Activated CD4-positive, alpha-beta T cell treated with anti-CD3 and anti-CD28 coated beads, Interleukin-2, amount 50 U/mL, for 1 hour (primary cell): ENCODE measurements around the gene ISM2.
"Not testable (repeated sequence)": the region's sequence is repeated elsewhere in the genome, so short reads cannot be mapped to it uniquely, and the experiment has no call there.

ENCODE experiments used
- DNase-seq: peaks from one replicate; pipeline ENCODE4 v3.0.0-alpha.2; 2020

ISM2 gene

DNA sequence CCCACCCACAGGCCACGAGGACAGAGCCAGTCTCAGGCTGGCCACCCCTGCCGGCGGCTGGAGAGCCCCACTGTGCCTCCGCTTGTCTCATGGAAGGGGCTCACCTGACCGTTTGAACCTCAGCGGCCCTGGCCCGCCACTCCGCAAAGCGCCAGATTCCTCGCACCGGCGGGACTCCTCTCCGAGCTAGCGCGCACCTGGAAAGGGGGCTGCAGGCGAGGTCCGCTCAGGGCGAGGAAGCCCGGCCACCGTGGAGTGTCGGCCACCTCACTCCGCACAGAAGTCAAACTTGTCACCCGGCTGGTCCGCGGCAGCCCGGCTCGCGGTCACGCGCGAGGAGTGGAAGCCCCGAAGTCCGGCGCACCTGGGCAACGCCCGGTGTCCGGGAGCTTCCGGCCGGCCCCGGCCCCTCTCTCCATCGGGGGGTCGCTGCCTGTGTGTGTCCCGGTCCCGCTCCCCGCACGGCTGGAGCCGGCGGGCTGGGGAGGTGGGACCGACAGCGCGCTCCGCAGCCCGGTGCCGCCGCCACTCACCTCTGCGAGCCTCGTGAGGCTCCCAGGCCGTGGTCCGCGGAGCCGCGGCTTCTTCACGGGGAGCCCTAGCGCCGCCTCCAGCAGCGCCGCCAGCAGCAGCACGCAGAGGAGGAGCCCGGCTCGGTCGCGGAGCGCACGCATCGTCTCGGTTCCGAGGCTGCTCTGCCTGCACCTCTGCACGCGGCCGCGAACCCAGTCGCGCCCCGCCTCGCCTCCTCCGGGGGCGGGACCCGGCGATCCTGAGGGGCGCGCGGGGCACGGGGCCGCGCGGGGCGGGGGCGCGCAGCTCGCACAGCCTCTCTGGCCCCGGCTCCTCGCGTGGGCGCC, at the start of gene ISM2:
TSS of gene ISM2 (minus strand) at position 697 of the 860 bp plus-strand sequence. CDS start at position 674, 23 bp downstream.
- DNase-seq: peak; percentile 36

DNA sequence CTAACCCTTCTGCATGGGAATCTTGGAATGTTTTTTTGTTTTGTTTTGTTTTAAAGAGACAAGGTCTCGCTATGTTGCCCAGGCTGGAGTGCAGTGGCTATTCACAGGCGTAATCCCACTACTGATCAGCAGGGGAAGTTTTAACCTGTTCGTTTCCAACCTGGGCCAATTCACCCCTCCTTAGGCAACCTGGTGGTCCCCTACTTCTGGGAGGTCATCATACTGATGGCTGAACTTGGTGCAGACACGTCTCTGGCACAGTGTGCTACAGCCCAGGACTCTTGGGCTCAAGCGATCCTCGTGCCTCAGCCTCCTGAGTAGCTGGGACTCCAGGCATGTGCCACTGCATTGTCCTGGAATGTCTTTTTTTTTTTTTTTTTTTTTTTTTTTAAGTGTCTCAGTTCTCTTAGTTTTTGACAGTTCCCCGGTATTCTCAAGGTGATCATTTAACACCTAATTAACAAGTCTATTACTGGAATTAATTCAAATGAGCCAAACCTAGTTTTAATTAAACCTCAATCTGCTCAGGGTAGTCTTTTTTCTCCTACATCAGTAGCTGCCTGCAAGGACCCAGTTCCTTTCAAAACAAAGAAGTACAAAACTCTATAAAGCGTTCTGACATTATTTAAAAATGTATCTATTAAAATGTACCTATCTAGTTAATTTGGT, 49.0 kb upstream of the ISM2 start:
- DNase-seq: no peak

DNA sequence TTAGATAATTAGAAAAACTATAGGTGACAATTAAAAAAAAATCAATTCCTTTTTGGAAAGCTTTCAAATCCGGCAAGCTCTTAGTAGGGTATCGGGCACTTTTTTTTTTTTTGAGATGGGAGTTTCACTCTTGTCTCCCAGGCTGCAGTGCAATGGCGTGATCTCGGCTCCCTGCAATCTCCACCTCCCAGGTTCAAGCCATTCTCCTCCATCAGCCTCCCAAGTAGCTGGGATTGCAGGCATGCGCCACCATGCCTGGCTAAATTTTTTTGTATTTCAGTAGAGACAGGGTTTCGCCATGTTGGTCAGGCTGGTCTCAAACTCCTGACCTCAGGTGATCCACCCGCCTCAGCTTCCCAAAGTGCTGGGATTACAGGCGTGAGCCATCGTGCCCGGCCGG, 46.6 kb upstream of the ISM2 start:
- DNase-seq: not testable (repeated sequence)

DNA sequence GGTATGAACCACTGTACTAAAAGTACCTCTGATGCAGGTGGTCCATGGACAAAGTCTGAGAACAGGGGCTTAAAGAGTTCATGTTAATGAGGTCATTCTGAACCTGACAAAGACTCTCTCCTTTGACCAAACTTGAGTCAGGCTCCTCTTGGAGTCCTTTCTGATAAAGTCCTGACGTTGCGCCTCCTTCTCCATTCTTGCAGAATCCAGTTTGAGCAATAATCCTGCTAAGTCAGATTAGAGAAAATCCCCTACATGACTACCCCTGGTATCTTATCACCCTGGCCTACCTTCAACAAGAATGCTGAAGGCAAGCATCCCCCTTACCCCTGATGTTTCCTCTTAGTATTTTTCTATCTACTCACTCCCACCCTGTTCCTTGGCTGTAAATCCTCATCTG, 46.0 kb upstream of the ISM2 start:
- no peak for DNase-seq

DNA sequence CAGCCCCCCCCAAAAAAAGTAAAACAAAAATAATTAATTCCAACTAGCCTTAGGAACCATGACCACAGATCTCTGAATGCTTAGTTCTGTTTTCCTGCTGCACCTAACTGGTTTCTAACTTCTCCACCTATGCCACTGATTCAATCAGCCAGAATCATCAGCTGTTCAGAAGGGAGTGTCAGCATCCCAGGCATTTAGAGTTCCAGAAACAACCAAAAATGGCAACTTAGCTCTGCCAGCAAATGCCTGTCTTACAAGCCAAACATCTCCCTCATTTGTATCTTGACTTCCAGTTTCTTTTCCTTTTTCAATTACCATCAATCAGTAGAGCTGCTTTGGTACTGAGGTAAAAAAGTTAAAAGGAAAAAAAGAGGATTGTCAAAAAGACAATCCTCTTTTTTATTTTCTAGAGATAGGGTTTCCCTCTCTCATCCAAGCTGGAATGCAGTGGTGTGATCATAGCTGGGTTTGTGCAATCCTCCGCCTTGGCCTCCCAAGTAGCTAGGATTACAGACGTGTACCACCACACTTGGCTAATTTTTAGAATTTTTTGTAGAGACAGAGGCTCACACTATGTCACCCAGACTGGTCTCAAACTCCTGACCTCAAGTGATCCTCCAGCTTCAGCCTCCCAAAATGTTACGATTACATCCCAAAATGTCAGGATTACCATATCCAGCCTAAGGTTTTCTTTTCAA, 45.2 kb upstream of the ISM2 start:
- no peak for DNase-seq

DNA sequence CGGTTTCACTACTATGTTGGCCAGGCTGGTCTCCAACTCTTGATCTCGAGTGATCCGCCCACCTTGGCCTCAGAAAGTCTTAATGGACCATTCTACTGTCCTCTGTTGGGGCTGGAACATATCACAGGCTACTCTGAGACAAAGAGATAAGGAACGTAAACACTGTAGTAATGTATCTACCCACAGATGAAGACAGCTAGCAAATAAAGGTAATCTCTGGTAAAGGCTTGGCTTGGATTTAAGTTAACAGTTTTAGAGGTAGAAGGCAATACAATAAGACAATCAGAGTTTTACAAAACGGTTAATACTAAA, 44.6 kb upstream of the ISM2 start:
- DNase-seq: no peak

DNA sequence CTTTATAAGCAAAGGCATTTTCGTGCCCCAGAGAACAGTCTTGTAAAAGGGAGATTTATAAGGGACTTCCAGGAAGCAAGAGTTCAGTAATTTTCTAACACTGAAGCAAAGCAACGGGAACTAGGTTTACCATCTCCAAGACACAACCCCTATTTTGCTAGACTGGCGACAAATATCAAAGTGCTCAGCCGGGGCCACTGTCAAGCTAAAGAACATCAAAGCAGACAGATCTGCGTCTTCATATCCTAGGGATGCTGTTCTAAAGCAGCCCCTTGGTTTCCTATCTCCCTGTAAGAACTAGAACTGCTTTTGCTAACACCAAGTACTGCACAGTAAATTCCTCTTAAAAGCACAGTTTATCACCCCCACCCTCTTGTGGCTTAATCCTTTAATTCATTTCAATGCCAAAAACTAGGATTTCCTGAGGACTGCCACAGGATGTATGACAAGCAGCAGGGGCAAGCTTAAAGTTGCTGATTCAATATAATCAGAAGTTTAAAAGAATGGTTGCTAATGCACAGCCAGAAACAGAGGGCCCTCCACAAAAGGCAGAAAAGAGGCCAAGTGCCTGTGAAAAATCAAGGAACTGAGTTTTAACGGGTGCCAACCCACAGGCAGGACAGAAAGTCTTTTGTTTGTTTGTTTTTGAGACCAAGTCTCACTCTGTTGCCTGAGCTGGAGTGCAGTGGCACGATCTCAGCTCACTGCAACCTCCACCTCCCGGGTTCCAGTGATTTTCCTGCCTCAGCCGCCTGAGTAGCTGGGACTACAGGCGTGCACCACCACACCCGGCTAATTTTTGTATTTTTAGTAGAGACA, 44.0 kb upstream of the ISM2 start:
- DNase-seq: no peak

DNA sequence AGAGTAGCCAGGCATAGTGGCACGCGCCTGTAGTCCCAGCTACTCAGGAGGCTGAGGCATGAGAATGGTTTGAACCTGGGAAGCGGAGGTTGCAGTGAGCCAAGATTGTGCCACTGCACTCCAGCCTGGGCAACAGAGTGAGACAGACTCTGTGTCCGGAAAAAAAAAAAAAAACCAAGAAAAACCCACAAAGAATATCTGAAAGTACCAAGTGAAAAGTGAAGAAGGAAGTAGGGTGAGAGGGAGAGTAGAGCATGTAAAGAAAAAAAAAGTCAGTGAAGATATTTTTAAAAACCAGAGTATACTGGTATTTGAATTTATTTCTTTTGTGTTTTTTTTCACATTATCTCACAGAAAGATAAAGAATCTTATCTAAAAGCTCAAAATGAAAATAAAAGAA, 43.3 kb upstream of the ISM2 start:
- DNase-seq: no peak

DNA sequence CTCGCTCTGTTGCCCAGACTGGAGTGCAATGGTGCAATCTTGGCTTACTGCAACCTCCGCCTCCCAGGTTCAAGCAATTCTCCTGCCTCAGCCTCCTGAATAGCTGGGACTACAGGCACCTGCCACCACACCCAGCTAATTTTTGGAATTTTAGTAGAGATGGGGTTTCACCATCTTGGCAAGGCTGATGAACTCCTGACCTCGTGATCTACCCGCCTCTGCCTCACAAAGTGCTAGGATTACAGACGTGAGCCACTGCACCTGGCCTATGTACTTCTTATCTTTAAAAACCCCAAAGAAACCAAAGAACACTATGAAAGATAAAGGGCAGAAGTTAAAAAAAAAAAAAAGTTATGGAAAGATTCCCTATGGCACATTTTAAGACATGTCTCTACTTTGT, 38.3 kb upstream of the ISM2 start:
- DNase-seq: not testable (repeated sequence)

DNA sequence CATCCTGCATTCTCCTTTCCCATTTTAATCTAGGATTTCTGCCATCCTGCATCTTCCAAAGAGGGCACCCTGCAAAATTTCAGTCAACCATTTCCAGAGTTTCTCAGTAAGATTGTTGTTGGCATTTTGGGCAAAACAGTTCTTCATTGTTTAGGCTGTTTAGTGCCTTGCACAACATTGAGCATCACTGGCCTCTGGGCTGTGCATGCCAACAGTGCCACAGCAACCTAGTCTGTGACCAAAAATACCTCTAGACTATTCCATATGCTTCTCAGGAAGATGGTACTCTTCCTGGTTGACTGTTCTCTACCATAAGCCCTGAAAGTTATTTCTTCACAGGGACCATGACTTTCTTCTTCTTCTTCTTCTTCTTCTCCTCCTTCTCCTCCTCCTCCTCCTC, 32.5 kb upstream of the ISM2 start:
- no peak for DNase-seq

DNA sequence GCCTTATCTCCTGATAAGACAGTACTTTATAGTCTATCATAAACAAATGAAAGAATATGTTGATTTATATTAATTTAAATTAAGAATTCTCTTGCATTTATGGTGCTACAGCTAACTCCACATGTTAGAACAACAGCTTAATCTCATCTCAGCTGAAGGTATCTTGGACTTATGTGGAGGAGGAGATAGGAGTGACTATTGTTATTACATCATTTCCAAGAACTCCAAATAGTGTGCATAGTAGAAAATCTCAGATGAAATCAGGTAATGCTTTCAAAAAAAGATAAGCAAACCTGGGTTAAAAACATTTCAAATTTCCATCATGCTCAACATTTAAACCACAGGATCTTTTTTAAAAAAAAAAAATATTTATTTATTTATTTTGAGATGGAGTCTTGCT, 31.3 kb upstream of the ISM2 start:
- no peak for DNase-seq

DNA sequence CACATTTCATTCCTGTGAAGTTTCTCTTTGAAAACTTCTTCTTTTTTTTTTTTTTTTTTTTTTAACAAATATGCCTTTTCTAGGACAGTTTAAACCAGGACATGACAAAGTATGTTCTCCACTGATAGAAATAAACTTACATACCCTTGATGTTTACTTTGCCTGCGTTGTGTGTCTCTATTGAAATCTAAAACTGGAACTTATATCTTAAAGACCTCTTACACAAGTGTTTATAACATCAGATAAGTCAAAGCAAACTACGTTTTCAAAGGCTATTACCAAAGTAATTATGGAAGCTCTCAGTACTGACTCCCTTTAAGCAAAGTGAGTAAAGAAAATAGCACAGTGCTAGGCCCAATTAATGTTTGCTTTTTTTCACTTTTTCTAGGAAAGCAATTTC, 30.6 kb upstream of the ISM2 start:
- no peak for DNase-seq

DNA sequence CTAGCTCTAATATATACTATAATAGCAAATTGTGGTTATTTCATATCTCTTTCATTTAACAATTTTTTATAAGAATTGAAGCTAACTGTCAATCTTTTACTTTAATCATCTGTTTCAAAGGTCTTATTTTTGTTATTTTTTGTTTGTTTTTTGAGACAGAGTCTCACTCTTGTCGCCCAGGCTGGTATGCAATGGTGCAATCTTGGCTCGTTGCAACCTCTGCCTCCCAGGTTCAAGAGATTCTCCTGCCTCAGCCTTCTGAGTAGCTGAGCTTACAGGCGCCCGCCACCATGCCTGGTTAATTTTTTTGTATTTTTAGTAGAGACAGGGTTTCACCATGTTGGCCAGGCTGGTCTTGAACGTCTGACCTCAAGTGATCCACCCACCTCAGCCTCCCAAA, 30.1 kb upstream of the ISM2 start:
- not testable (repeated sequence) for DNase-seq

DNA sequence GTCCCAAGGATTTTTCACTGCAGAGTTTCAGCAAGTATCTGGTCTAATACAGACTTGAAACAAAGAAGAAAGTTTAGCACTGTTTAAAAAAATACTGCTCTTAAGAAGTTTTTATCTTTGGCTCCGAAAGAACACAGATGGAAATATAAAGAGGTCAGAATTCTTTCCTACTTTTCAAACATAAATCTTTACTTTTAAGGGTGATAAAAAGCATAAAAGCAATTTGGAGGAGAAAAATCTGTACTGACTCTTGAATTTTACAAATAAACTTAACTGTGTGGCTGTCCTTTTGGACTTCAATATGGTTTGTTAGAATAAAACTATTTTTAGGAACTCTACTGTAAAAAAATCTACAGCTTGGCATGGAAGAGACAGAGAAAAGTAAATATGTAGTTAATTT, 27.6 kb upstream of the ISM2 start:
- DNase-seq: no peak

DNA sequence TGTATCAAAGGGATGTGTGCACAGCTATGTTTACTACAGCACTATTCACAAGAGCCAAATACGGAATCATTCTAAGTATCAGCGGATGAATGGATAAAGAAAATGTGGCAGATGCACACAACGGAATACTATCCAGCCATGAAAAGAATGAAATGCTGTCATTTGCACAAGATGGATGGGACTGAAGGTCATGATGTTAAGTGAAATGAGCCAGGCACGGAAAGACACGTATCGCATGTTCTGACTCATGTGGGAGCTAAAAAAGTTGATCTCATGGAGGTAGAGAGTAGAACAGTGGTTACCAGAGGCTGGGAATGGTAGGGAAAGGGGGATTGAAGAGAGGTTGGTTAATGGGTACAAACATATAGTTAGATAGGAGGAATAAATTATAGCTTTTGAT, 25.9 kb upstream of the ISM2 start:
- no peak for DNase-seq

DNA sequence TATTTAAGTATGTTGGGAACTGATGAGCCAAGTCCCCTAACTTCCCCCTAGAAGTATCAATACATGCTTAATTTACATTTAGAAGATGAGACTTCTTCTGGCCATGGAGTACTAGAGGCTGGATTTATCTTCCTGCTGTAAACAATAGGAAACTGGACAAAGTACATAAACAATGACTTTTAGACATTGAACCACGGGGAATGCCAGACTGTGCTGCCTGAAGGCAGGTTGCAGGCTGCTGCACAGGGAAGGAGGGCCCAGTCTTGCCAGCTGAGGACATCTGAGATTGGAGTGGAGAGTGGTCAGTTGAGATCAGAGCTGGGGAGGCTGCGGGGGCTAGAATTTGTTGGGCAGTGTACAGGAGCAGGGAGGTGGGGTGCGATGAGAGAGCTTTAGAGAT, 24.5 kb upstream of the ISM2 start:
- no peak for DNase-seq

DNA sequence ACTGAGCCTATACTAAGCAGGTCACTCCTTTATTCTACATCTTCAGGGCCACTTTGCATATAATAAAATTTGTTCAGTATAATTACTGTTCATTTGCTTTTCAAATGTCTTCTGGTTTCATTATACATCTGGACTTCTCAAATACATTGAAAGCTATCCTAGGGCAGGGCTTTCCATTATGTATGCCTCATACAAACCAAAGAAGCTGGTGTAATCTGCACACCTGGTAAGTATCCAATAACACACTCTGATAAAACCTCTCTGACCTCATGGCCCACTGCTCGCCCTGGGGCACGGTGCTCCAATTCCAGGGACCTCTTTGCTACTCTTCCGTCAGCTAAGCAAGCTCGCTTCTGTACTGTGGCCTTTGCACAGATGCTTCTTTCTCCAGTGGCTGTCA, 21.9 kb upstream of the ISM2 start:
- no peak for DNase-seq

DNA sequence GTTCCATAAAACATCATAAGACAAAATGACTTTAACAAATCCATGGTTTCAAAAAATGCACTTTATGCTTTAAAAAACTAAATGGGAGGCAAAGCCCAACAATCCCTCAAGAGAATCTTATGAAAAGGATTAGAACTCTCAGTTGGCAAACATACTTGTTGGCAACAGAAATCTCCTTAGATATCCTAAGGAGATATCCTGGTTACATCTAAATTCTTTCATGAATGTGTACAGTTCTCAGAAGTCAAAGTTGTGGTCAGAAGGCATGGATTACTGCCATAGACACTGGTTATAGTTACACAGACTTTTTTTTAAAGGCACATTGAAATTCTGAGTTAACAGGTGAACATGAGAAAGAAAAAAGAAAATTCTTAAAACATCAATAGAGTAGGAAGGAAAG, 17.5 kb upstream of the ISM2 start:
- no peak for DNase-seq

DNA sequence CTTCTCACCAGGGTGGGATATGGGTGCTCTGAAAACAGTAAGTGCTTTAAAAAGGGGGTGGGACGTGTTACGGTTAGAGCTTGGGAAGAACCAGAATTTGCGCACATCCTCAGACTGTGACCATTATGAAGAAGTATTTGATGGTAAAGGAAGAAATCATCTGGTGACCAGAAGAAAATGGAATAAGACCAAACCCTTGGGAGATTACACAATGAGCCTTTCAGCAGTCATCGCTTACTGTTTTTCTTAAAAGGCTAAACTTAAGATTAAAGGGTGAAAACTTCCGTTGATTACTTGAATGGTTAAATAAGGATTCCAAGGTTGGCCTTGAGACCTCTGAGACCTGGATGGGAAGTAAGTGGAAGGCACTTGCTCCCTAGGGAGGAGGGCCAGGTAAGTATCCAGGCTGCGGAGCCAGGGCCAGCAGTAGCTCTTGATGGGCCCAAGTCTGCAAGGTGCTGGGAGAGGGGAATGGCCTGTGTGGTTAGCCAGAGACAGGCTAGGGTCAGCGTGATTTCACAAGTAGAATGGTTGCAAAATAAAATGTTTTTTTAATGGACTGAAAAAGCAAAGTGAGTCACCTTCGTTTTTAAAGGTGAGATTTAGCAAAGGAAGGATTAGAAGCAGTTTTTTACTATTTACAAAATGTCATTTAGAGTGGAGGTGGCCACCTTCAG, 13.0 kb upstream of the ISM2 start:
- DNase-seq: no peak

DNA sequence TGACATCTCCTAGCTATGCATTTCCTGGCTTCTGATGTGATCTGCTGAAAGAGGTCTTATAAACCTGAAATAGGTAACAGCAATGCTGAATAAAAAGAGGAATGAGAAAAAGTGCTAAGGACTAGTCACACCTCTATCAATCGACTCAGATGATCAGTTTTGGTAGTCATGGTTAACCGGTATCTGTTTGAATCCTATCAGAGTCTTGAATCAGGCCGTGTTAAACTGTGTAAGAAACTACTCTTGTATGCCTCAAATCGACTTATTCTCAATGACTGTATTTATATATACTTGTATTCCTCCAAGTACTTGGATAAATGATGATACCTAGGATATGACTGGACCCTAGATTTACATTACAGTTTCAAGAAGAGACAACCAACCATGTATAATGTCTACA, 10.8 kb upstream of the ISM2 start:
- DNase-seq: no peak

DNA sequence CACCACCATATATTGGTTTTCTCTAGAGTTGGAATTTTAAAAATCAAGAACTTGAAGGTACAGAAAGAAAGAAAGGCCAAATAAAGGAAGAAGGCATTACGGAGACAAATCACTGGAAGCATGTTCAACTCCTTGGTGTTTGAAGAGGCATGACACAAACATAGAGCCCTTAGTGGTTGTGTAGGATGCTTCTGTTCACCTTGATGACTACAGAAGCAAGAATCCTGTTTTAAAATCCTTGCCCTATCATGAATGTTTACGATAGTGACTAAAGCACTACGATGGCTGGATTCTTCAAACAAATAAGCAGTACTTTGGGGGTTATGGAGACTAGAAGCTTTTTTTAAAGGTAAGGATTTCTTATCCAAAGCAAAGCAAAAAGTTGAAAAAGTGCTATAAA, 10.3 kb upstream of the ISM2 start:
- DNase-seq: no peak

DNA sequence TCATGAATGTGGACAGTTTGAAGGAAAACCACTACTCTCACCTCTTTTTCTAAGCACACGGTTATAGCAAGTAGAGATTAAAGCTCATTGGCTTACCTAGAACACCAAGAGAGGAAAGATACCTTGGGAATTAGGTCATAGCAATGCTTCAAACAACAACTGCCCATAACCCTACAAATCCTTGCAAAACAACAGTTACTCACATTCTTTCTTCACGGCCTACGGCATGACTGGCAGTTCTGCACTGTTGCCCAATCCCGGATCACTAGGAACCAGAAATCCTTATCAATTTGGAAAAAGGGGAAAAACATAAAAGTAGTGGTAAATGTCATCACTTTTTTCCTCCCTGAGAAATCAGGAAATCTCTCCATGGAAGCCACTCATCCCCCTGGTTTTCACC, 9.6 kb upstream of the ISM2 start:
- no peak for DNase-seq

DNA sequence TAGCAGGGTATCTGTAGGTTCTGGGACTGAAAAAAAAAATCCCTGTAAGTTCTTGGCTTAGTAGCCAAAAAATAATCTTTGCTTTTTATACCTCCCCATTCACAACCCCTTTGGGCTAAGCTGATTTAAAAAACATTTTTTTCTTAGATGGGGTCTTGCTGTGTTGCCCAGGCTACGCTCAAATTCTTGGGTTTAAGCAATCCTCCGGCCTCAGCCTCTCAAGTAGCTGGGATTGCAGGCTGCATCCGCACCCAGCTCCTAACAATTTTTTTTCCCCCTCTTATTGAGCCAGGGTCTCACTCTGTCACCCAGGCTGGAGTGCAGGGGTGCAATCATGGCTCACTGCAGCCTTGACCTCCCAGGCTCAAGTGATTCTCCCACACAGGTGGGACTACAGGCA, 9.1 kb upstream of the ISM2 start:
- no peak for DNase-seq
